HG02623 (cell line): ENCODE data around the gene NAPB.
"Not testable (repeated sequence)": the region's sequence is repeated elsewhere in the genome, so short reads cannot be mapped to it uniquely, and the experiment has no call there.

ENCODE experiments used
- ATAC-seq: cut with Tn5 transposase; IDR thresholded peaks from one replicate; pipeline ENCODE4 v1.9.1; 2021; ENCODE audit warnings: moderate library complexity; ENCODE audit not compliant: unreplicated experiment

The NAPB gene

DNA sequence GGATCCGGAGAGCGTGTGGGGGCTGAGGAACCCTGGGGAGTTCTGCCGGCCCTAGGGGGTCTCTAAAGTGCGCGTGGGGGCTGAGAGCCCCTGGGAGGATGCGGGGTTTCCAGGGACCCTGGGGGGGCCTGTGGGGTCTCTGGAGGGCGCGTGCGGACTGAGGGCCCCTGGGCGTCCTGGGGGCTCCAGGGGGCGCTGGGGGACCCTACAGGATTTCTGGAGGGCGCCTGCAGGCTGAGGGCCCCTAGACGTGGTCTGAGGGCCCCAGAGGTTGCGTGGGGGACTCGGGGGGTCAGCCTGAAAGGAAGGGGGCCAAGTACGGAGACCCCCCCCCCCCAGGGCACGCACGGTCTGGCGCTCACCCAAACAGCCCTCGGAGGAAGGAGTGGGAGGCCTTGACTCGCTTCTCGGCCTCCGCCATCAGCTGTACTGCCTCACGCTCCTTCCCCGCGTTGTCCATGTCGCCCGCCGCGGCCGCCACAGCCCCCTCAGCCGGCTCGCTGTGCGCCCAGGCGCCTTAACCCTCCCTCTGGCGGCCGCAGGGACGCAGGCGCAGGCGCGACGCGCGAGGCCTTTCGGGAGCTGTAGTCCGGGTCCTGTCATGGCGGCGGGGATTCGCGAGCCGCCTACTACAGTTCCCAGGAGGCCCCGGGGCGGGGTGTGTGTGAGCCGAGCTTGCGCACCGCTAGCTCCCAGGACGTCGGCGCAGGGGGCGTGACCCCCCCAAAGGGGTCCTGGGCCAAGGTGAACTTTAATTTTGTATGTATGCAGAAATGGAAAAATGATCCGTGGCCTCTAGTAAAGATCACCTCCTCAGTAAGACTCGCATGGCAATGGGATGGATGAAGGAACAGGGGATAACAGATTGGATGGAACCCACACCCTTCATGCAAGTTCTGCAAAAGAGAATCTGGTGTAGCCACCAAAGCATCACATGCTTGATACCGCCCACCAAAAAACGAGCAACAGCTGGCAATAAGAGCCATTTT lies at the start of gene NAPB:
NAPB (minus strand) TSS at position 546 of the 989 bp plus-strand sequence; CDS start at position 460, 86 bp downstream.
- ATAC-seq = peak; percentile 96

DNA sequence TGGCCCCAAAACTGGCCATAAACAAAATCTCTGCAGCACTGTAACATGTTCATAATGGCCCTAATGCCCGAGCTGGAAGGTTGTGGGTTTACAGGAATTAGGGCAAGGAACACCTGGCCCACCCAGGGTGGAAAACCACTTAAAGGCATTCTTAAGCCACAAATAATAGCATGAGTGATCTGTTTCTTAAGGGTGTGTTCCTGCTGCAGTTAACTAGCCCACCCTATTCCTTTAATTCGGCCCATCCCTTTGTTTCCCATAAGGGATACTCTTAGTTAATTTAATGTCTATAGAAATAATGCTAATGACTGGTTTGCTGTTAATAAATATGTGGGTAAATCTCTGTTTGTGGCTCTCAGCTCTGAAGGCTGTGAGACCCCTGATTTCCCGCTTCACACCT lies 45.7 kb upstream of the NAPB start:
- not testable (repeated sequence) for ATAC-seq

DNA sequence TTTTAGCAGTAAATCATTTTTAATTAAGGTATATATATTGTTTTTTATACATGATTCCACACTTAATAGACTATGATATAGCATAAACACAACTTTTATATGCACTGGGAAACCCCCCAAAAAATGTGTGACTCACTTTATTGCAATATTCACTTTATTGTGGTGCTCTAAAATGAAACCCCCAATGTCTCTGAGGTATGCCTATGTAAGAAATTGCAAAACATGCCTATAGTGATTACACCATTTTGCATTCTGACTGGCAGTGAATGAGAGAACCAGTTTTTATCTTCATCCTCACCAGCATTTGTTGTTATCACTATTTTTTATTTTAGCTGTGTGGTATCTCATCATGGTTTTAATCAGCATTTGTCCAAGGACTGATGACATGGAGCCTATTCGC lies 39.9 kb upstream of the NAPB start:
- ATAC-seq = no peak

DNA sequence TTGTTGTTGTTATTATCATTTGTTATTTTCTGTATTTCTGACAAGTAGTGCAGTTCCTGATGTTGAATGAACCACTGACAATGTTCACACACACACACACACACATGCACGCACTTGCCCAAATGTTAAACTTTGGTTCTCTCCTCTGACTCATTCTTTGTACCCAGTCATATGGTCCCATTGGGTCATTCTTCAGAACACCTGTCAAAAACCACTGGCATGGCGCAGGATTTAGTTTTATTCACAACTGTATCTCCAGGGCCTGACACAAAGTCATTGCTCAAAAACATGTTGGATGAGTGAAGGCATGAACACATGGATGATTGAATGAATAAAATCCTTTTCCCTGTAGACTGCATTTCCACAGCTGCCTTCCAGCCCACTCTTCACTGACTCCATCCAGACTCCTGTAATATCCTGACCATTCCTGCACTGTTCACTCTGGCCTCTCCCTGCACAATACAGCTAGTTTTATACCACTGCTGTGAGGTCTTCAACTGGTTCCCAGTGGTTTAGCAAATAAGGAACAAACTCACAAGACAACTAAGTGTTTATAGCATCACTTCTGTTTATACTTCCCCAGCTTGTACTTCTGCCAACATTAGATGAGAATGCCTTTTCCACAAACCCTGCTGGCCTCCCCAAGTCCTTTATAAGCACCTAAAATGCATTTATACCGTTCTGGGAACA lies 38.3 kb upstream of the NAPB start:
- ATAC-seq = no peak

DNA sequence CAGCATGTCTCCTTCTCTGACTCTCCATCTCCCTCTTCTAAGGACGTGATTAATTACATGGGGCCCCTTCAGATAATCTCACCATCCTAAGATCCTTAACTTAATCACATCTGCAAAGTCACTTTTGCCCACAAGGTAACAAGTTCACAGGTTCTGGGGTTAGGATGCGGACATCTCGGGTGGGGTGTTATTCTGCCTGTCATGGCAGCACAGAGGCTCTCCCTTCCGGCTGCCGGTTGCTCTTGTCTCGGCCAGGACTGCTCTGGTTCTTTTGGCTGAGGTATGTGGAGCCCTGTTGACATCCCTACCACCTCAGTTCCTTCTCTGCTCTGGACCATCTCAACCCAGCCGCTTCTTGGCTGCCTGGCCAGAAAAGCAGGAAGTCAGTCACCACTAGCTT lies 35.6 kb upstream of the NAPB start:
- ATAC-seq = no peak

DNA sequence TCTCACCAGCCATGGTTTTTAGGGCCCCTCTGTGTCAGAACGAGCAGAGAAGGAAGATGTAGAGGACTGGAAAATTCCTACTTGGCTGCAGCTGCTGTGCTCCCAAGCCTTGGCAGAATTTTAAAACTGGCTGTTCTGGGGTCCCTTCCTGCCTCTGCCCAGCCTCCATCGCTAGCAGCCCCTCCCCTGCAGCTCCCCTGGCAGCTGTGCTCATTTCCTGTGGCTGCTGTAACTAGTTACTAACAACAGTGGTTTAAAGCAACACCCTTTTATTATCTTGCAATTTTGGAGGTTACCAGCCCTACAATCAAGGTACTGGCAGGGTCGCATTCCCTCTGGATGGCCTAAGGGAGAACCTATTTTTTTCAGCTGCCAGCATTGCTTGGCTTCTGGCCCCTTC lies 35.1 kb upstream of the NAPB start:
- ATAC-seq = no peak

DNA sequence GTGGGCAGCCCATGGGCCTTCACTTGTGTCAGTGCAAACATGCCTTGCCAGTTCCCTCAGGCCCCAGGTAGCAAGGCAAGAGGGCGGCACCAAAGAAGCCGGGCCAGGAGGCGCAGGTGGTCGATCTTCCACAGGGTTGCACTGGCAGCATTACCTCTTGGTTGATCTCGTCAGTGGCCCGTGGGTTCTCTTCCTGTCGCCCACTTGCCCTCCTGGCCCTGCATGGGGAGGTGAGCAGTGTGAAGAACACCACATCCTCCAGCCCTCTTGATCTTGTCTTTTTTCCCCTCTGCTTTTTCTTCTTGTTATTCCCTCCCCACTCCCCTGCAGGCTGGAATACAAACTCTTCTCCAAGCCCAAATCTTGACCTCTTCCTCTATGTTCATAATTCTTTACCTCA lies 34.4 kb upstream of the NAPB start:
- ATAC-seq = no peak

DNA sequence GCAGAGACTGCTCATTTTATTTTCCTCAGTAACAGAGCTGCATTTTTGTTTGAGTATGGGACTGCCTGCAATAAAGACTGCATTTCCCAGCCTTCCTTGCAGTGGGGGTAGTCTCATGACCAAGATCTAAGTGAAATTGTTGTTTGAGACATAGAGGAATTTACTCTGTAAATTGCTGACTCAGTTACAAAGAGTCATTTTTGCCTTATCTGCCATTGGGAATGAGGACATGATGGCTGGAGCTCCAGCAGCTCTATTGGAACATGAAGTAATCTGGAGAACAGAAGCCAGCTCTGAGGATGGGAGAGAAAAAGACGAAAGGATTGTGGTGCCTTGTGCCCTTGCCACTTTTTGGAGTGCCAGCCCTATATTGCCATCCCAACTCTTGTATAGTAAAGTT lies 33.5 kb upstream of the NAPB start:
- ATAC-seq = no peak

DNA sequence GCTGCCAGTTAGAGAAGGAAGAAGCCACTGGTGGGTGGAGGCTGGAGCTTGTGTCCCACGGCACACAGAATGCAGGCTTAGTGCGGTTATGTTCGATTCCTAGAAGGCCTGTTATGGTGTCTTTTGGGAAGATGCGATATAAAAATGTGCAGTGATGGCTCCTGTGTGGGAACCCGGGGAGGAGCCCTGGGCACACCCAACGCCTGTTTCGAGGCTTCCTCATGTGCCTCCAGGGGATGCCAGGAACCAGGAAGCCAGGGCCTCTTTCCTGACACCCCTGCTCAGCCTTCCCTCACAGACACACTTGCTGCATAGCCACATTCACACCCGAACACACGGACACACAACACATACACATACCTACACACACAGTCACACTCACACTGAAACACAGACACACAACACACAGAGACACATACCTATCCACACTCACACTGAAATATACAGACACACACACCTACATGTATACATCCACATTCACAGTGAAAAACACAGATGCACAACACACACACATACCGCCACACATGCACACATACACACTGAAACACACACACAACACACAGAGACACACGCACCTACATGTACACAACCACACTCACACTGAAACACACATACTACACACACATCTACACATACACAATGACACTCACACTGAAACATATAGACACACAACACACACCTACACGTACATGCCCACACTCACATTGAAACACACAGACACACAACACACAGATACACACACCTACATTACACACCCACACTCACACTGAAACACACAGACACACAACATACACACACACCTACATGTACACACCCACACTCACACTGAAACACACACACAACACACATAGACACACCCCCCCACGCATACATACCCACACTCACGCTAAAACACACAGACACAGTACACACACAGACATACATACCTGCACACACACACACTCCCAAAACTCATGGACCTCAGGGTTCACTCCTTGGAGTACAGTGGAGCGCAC lies 32.6 kb upstream of the NAPB start:
- no peak for ATAC-seq

DNA sequence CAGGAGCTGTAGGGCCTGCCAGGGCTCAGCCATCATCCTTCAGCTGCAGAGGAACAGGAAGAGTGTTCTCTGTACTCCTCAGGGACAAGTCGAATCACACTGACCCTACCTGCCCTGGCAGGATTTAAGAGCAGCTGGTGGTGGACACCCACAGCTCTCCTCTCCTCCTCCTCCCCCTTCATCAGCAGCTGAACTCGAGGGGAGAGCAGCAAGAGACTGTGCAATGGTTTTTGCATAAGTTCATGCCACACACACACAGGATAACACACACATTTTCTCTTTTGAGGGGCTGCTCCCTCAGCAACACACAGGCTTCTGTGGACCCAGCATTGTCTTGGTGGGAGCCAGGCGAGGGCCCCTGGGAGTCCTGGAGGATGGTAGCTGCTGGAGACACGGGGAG lies 31.5 kb upstream of the NAPB start, which contains the start of gene CST11:
CST11 (minus strand) TSS at position 101 of the 400 bp plus-strand sequence; CDS start at position 36, 65 bp downstream.
- no peak for ATAC-seq

DNA sequence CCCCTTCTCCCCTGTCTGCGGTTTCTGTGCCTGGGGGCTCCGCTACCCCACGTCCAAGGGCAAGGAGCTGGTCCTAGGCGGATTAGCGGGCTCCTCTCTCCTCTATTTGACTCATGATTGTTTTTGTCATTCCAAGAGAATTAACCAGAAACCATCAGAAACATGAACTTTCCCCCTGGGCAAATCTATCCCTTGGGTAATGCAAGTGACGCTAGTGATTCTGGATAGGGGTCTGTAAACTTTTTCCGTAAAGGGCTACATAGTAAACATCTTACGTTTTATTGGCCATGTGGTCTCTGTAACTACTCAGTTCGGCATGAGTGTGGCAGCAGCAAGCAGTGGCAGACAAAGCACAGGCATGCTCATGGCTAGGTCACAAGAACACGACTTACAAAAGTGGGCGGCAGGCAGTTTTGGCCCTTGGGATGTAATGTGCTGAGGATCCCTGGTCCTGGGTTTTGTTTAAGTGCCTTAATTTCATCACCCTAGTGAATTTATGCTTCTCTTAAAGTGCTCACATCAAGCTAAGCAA lies 30.7 kb upstream of the NAPB start:
- ATAC-seq = no peak

DNA sequence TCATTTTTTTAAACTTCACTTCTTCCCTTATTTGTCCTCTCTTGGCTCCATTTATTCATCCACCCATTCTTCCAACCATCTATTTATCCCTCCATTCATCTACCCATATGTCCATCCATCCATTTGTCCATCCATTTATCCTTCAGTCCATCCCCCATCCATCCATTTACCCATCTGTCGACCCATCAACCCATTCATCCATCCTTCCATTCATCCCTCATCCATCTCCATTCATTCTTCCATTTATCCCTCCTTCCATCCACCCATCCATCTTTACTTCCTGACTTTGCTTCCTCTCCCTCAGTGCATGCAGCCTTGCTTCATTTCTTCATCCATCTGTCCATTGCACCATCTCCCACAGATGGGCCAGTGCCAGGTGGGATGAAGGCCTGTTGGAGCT lies 29.6 kb upstream of the NAPB start:
- ATAC-seq = no peak

DNA sequence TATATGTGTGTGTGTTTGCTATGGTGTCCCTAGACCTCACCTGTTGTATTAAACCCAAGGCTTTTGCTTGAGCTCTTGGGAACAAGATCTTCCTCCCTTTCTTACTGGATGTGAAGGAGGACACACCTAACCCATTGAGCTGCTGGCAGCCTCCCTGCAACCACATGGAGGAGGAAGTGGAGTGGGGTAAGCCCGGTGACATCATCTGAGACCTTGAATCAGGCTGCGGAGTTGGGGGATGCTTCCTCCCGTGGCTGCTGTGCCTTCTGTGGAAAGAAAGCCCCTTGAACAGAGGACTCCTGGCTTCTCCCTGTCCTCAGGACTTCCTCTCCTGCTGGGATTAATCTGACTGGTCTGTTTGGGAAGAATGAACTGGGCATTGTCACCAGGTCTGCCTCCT lies 28.1 kb upstream of the NAPB start:
- ATAC-seq = no peak

DNA sequence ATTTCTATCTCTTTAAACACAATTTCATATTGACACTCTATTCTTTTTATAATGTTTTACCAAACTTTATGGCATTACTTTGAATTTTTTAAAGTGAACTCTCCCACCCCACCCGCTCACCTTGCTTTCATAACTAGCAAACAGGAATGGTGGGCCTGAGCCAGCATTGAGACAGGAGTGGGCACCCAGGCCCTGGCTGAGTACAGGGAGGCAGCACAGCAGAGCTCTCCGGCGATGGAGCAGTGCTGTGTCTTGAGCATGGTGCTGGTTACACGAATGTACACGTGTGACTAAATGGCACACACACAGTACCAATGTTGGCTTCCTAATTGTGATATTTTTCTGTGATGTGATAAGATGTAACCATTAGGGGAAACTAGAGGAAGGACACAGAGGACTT lies 26.9 kb upstream of the NAPB start:
- no peak for ATAC-seq

DNA sequence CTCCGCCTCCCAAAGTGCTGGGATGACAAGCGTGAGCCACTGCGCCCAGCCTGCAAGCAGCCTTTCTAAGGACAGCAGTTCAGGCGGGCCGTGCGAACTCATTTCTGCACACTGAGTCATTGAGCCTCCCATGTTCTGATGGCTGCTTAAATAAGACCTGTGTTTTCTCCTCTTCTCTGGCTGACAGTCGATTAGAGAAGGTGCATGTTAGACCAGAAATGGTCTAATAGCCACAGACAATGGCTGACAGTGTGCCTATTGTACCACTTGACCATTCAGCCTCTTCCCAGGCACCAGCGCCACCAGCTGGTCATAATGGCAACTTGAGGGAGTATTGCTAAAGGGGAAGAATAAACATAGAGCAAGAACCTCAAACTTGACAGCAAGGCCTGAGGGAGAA lies 25.2 kb upstream of the NAPB start:
- no peak for ATAC-seq

DNA sequence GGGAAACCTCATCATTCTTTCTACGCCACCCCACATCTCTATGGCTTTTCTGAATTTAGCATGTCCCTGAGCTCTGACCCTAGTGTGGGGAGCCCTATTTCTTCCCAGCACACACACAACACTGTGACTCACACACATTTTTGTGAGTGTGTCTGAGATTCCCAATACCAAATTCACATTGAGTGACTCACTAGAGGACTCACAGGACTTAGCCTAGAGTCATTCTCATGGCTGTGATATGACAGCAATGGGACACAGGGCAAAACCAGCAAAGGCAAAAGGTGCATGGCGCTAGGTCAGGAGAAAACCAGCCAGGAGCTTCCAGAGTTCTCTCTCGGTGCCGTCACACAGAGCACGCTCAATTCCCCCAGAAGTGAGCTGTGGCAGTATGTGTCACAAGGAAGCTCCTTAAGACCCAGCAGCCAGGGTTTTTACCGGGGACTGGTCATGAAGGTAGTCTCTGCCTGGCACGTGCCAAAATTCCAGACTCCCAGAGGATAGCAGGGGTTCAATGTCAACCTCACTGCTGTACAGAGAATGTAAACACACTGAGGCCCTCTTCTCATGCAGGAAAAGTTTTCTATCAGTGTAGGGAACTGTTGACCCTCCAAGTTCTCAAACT lies 24.4 kb upstream of the NAPB start:
- no peak for ATAC-seq

DNA sequence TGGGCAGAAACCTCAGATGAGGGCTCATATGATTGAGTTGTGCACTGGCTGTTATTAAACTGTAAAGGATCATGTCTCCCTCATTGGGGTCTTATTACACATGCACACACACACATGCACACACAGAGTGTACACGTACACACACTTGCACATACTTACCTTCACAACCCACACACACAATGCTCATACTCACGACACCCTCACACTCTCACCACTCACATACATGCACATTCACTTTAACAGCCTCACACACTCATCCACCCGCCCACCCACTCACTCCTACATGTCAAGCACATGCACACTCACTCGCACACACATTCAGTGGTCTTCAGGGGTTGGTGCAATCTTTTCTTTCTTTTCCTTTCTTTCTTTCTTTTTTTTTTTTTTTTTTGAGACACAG lies 23.6 kb upstream of the NAPB start:
- no peak for ATAC-seq

DNA sequence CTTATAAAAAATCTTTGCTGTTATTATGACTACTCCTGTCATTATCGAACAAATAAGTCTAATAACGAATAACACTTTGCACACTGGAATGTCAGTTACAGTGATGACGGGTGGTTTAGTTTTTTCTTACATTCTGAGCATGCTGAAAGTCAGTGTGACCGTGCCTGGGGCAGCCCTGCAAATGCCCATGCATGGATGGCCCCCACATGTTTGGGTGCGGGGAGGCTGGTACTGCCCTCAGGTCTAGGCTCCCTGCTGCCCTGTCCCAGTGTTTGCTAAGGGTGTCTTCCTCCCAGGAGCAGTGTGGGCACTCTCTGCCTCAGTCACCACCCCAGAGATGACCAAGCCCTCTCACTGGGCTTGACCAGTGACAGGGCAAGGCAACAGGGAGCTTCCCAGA lies 21.1 kb upstream of the NAPB start:
- ATAC-seq = no peak

DNA sequence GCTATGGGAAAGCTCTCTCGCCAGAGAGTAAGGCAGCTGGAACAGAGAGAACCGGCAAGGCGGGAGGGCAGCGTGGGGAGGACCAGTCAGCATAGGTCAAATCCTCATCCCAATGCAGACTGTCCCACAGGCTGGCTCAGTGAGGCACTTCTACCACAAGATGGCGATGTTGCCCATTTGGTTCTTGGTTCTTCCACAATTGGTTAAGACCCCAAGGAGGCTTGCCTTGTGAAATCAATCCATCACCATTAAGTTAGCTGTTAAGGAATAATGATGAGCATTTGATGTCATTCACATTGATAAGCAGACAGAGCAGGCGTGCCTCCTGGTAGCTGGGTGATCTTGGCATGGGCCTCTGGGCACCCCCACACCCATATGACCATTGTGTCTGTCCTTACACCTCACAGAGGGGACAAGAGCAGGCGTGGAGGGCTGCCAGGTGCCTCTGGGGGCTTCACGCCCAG lies 20.6 kb upstream of the NAPB start:
- ATAC-seq = peak; percentile 68

DNA sequence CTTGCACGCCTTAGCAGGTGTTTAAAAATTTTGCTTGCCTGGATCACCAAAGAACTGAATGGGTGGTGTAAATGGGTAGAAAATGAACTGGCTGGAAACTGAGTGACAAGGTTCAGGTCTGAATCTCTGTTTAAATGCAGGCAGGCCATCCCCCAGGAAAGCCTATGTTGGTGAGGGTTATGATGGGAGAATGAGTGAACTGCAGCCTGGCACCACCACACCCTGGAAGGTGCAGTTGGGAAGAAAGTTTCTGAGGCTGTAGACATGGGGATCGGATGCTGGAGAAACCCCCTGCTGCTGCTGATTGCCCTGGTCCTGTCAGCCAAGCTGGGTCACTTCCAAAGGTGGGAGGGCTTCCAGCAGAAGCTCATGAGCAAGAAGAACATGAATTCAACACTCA lies 18.7 kb upstream of the NAPB start:
- ATAC-seq = no peak
